Measurements from ENCODE around the gene DYNC2H1. TPM values are rescaled to one million over a fixed set of nuclear protein-coding genes. Genes with fewer than 3 reads are reported as not detected.

The DYNC2H1 gene
- total RNA-seq, 2 experiments from 2014 or later = 4.3 to 4.9 TPM

- DNase-seq (no peak), ATAC-seq (no peak)
- Mint-ChIP-seq H3K27me3 (peaks cover 11% of the 10 kb centered on the region), H3K27ac (no peak overlapping the region), H3K36me3 (peaks cover 8% of the 10 kb centered on the region), H3K4me3 (no peak overlapping the region), H3K9me3 (ENCODE audit: low read depth) (peaks cover 3% of the 10 kb centered on the region), H3K4me1 (peaks cover 11% of the 10 kb centered on the region)
- CTCF ChIA-PET = no interaction called here
These were observed 375.3 kb downstream of the DYNC2H1 start for GRCh38 chr11:103484545-103484944.

- Mint-ChIP-seq H3K4me1 (peaks cover 11% of the 10 kb centered on the region), H3K4me3 (no peak overlapping the region), H3K27ac (no peak overlapping the region), H3K36me3 (peaks cover 8% of the 10 kb centered on the region), H3K27me3 (peaks cover 20% of the 10 kb centered on the region), H3K9me3 (ENCODE audit: low read depth) (peaks cover 3% of the 10 kb centered on the region)
- DNase-seq (no peak), ATAC-seq (no peak)
- CTCF ChIA-PET = interaction anchor here (1.1 kb wide), 1 partner anchor 13 kb away, joined by 3 read pairs; no protein-coding TSS in a partner anchor
These were observed 377.4 kb downstream of the DYNC2H1 start for GRCh38 chr11:103486604-103487003.

- DNase-seq = no peak
- Mint-ChIP-seq H3K27ac (no peak overlapping the region), H3K27me3 (peaks cover 18% of the 10 kb centered on the region), H3K9me3 (ENCODE audit: low read depth) (peaks cover 3% of the 10 kb centered on the region), H3K4me1 (peaks cover 11% of the 10 kb centered on the region), H3K4me3 (no peak overlapping the region), H3K36me3 (peaks cover 8% of the 10 kb centered on the region)
- CTCF ChIA-PET = no interaction called here
- no peak for ATAC-seq
These were observed 377.9 kb downstream of the DYNC2H1 start for GRCh38 chr11:103487113-103487512.

- Mint-ChIP-seq H3K27me3 (peaks cover 17% of the 10 kb centered on the region), H3K9me3 (ENCODE audit: low read depth) (peaks cover 3% of the 10 kb centered on the region), H3K4me1 (peaks cover 11% of the 10 kb centered on the region), H3K4me3 (no peak overlapping the region), H3K27ac (peak overlapping the region; percentile 78), H3K36me3 (peaks cover 8% of the 10 kb centered on the region)
- ATAC-seq = peak; percentile 87
- CTCF ChIA-PET = no interaction called here
- no peak for DNase-seq
These were observed 378.8 kb downstream of the DYNC2H1 start for GRCh38 chr11:103488031-103488461.

GRCh38 chr11:103488579-103488978 is 379.4 kb downstream of the DYNC2H1 start:
- no peak for ATAC-seq
- Mint-ChIP-seq H3K9me3 (ENCODE audit: low read depth) (peaks cover 3% of the 10 kb centered on the region), H3K27me3 (peaks cover 13% of the 10 kb centered on the region), H3K4me1 (peaks cover 11% of the 10 kb centered on the region), H3K36me3 (peaks cover 8% of the 10 kb centered on the region), H3K4me3 (no peak overlapping the region), H3K27ac (no peak overlapping the region)
- CTCF ChIA-PET = no interaction called here
- no peak for DNase-seq

- H3K36me3 Mint-ChIP-seq = peaks cover 8% of the 10 kb centered on the region
- CTCF ChIA-PET = no interaction called here
These were observed 382.6 kb downstream of the DYNC2H1 start for GRCh38 chr11:103491777-103492176.

GRCh38 chr11:103494491-103494890 is 385.3 kb downstream of the DYNC2H1 start:
- DNase-seq (no peak), ATAC-seq (no peak)
- Mint-ChIP-seq H3K4me1 (no peaks in the 10 kb centered on the region), H3K27ac (no peak overlapping the region), H3K4me3 (no peak overlapping the region), H3K9me3 (ENCODE audit: low read depth) (no peaks in the 10 kb centered on the region), H3K36me3 (no peaks in the 10 kb centered on the region), H3K27me3 (peaks cover 20% of the 10 kb centered on the region)
- CTCF ChIA-PET = no interaction called here

More at GRCh38 chr11:103491777-103492176, 382.6 kb downstream of the DYNC2H1 start:
- DNase-seq (no peak), ATAC-seq (no peak)
- Mint-ChIP-seq H3K4me3 (no peak overlapping the region), H3K27me3 (peaks cover 16% of the 10 kb centered on the region), H3K4me1 (peaks cover 11% of the 10 kb centered on the region), H3K9me3 (ENCODE audit: low read depth) (peaks cover 3% of the 10 kb centered on the region), H3K27ac (no peak overlapping the region)

- peaks cover 9% of the 10 kb centered on the region for H3K27me3 Mint-ChIP-seq
- no peak for ATAC-seq
These were observed 388.0 kb downstream of the DYNC2H1 start for GRCh38 chr11:103497268-103497667.

GRCh38 chr11:103499710-103500340 is 390.6 kb downstream of the DYNC2H1 start:
- Mint-ChIP-seq H3K4me1 (no peaks in the 10 kb centered on the region), H3K27ac (no peak overlapping the region), H3K36me3 (no peaks in the 10 kb centered on the region), H3K27me3 (peaks cover 9% of the 10 kb centered on the region), H3K9me3 (ENCODE audit: low read depth) (no peaks in the 10 kb centered on the region), H3K4me3 (no peak overlapping the region)
- ATAC-seq (no peak), DNase-seq (no peak)
- CTCF ChIA-PET = no interaction called here

More at GRCh38 chr11:103497268-103497667, 388.0 kb downstream of the DYNC2H1 start:
- Mint-ChIP-seq H3K36me3 (no peaks in the 10 kb centered on the region), H3K4me3 (no peak overlapping the region), H3K4me1 (no peaks in the 10 kb centered on the region), H3K27ac (no peak overlapping the region), H3K9me3 (ENCODE audit: low read depth) (no peaks in the 10 kb centered on the region)
- DNase-seq = no peak
- CTCF ChIA-PET = no interaction called here

- CTCF ChIA-PET = interaction anchor here (0.8 kb wide), 1 partner anchor 22 kb away, joined by 3 read pairs; no protein-coding TSS in a partner anchor
- ATAC-seq = no peak
- Mint-ChIP-seq H3K27me3 (peaks cover 7% of the 10 kb centered on the region), H3K4me1 (no peaks in the 10 kb centered on the region), H3K36me3 (no peaks in the 10 kb centered on the region), H3K4me3 (no peak overlapping the region), H3K9me3 (ENCODE audit: low read depth) (no peaks in the 10 kb centered on the region), H3K27ac (no peak overlapping the region)
- no peak for DNase-seq
These were observed 406.1 kb downstream of the DYNC2H1 start for GRCh38 chr11:103515283-103515682.

GRCh38 chr11:103520792-103521191 is 411.6 kb downstream of the DYNC2H1 start:
- H3K9me3 Mint-ChIP-seq (ENCODE audit: low read depth) = no peaks in the 10 kb centered on the region
- CTCF ChIA-PET = no interaction called here
- no peak for ATAC-seq
- H3K27ac Mint-ChIP-seq = no peak overlapping the region
- no peak for DNase-seq
- H3K4me3 Mint-ChIP-seq = no peak overlapping the region
- H3K27me3 Mint-ChIP-seq = peaks cover 4% of the 10 kb centered on the region
- H3K36me3 Mint-ChIP-seq = no peaks in the 10 kb centered on the region
- H3K4me1 Mint-ChIP-seq = no peaks in the 10 kb centered on the region

- Mint-ChIP-seq H3K36me3 (no peaks in the 10 kb centered on the region), H3K27me3 (peaks cover 6% of the 10 kb centered on the region), H3K9me3 (ENCODE audit: low read depth) (no peaks in the 10 kb centered on the region), H3K27ac (no peak overlapping the region), H3K4me1 (no peaks in the 10 kb centered on the region), H3K4me3 (no peak overlapping the region)
- CTCF ChIA-PET = no interaction called here
- DNase-seq (no peak), ATAC-seq (no peak)
These were observed 415.8 kb downstream of the DYNC2H1 start for GRCh38 chr11:103525069-103525468.

GRCh38 chr11:103528046-103528445 is 418.8 kb downstream of the DYNC2H1 start:
- Mint-ChIP-seq H3K27ac (no peak overlapping the region), H3K36me3 (no peaks in the 10 kb centered on the region), H3K4me3 (no peak overlapping the region), H3K4me1 (no peaks in the 10 kb centered on the region), H3K27me3 (peaks cover 11% of the 10 kb centered on the region), H3K9me3 (ENCODE audit: low read depth) (no peaks in the 10 kb centered on the region)
- ATAC-seq (no peak), DNase-seq (no peak)
- CTCF ChIA-PET = no interaction called here

GRCh38 chr11:103528596-103528995 is 419.4 kb downstream of the DYNC2H1 start:
- DNase-seq (no peak), ATAC-seq (no peak)
- Mint-ChIP-seq H3K27ac (no peak overlapping the region), H3K4me3 (no peak overlapping the region), H3K27me3 (peaks cover 13% of the 10 kb centered on the region), H3K4me1 (no peaks in the 10 kb centered on the region), H3K36me3 (no peaks in the 10 kb centered on the region), H3K9me3 (ENCODE audit: low read depth) (no peaks in the 10 kb centered on the region)
- CTCF ChIA-PET = no interaction called here
